ENCODE measurements around the gene MYO7B. TPM values are rescaled to one million over a fixed set of nuclear protein-coding genes. Genes with fewer than 3 reads are reported as not detected.

The MYO7B gene
- total RNA-seq, 4 donors from 2014 or later = 0.30 to 0.78 TPM; not detected in 2

DNA sequence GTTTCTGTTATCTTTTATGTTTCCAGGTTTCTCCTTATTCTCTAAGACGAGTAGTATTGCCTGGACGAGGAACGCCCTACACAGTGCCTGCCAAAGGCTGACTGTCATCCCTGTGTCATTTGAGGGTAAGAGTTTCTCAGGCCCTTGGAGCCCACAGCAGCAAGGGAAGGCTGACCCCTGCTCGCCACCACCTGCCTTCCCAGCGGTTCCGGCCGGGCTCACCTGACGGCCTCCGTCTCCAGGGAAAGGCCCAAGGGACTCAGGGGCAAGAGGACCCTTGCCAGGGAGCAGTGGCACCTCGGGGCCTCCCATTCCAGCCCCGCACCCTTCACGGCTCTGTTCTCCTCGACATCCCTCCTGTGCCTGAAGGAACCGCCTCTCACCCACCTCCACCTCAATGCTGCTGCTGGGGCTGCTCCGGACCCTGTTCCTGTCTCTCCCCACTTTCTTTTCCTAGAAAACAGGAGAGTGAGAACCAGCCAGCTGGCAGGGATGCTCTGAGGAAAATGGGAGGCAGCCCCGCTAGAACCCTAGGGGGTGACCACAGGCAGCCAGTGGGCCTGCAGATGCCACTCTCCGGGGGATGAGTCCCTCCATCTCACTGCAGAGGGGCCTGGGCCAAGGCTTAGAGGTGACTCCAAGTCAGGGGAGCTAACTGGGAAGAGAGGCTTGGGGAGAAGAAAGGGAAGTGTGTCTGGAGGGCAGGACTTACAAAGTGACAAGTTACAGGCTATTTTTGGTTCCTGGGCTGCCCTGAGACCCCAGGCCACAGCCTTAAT lies 138.0 kb downstream of the MYO7B start:
- peak overlapping the region; percentile 61 to 80 (median 75) for H3K4me3 ChIP-seq

DNA sequence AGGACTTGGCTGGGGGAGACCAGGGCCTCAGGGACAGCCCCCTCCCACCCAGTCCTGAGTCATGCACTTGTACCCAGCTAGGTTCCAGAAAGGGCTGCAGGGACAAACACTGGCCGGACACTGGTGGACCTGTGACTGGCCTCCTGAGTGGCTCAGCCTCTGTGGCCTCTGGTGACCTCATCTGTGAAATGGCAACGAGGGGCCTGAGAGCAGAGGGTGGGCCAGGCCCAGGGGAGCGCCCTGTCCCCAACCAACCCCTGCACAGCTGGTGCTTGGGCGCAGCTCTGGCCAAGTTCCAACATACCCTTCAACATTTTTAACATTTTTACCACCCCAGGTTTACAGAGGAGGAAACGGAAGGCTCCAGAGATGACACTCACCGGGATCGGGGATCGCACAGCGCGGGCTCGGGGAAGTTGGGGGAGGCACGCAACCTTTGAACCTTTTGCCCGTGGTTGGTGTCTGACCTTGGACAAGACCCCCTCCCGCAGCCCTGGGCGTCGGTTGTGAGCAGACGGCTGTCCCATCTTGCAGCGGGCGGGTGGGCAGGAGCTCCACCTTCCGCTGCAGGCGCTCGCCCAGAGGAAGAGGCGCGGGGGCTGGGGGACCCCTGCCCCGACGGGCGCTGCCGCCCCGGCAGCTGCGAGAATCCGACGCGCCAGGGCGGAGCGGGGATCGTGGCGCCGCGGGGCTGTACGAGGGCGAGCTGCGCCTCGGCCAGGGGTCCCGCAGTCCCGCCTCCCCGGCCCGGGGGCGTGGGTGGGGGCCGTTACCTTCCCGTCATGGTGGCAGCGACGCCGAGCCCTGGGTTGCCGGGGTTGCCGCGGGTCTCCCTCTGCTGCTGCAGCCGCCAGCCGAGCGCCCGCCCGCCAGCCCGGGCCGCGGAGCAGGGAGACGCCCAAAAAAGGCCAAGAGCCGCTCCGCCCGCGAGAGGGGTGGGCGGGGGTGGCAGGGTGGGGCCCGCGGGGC lies 139.0 kb downstream of the MYO7B start:
- Histone ChIP-seq H3K27ac (peak overlapping the region; percentile 85 to 90 (median 90)), H3K9me3 (no peaks in the 10 kb centered on the region), H3K27me3 (no peaks in the 10 kb centered on the region), H3K36me3 (no peaks in the 10 kb centered on the region), H3K4me1 (peaks cover 0 to 47% (median 9%) of the 10 kb centered on the region in 4 donors), H3K4me3 (peak overlapping the region; percentile 61 to 80 (median 75))
- TF ChIP-seq POLR2A (IDR thresholded peaks at IDR 0.05) (peak in 1 of 2 donors; percentile 14), EP300 (IDR thresholded peaks at IDR 0.05) (peak in 1 of 2 donors; percentile 6)
- TF ChIP-seq, protein P1, sequence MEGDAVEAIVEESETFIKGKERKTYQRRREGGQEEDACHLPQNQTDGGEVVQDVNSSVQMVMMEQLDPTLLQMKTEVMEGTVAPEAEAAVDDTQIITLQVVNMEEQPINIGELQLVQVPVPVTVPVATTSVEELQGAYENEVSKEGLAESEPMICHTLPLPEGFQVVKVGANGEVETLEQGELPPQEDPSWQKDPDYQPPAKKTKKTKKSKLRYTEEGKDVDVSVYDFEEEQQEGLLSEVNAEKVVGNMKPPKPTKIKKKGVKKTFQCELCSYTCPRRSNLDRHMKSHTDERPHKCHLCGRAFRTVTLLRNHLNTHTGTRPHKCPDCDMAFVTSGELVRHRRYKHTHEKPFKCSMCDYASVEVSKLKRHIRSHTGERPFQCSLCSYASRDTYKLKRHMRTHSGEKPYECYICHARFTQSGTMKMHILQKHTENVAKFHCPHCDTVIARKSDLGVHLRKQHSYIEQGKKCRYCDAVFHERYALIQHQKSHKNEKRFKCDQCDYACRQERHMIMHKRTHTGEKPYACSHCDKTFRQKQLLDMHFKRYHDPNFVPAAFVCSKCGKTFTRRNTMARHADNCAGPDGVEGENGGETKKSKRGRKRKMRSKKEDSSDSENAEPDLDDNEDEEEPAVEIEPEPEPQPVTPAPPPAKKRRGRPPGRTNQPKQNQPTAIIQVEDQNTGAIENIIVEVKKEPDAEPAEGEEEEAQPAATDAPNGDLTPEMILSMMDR (IDR thresholded peaks at IDR 0.05) = no peak
- WGBS, 2 donors = 3 to 8% methylated on average over 13 to 33 of the region's 72 CpGs
- DNase-seq (ENCODE audit: low spot score in 2 of 2) = no peak

More for the DNA sequence above, 138.0 kb downstream of the MYO7B start:
- Histone ChIP-seq H3K27ac (peak overlapping the region; percentile 85 to 90 (median 90)), H3K27me3 (no peaks in the 10 kb centered on the region), H3K9me3 (no peaks in the 10 kb centered on the region), H3K36me3 (no peaks in the 10 kb centered on the region), H3K4me1 (peaks cover 0 to 47% (median 9%) of the 10 kb centered on the region in 4 donors)
- 68 to 70% methylated on average over 16 to 17 of the region's 17 CpGs for WGBS, 2 donors
- TF ChIP-seq EP300 (IDR thresholded peaks at IDR 0.05) (no peak), POLR2A (IDR thresholded peaks at IDR 0.05) (no peak)
- TF ChIP-seq, protein P1 (IDR thresholded peaks at IDR 0.05) = no peak
- DNase-seq (ENCODE audit: low spot score in 2 of 2) = no peak

DNA sequence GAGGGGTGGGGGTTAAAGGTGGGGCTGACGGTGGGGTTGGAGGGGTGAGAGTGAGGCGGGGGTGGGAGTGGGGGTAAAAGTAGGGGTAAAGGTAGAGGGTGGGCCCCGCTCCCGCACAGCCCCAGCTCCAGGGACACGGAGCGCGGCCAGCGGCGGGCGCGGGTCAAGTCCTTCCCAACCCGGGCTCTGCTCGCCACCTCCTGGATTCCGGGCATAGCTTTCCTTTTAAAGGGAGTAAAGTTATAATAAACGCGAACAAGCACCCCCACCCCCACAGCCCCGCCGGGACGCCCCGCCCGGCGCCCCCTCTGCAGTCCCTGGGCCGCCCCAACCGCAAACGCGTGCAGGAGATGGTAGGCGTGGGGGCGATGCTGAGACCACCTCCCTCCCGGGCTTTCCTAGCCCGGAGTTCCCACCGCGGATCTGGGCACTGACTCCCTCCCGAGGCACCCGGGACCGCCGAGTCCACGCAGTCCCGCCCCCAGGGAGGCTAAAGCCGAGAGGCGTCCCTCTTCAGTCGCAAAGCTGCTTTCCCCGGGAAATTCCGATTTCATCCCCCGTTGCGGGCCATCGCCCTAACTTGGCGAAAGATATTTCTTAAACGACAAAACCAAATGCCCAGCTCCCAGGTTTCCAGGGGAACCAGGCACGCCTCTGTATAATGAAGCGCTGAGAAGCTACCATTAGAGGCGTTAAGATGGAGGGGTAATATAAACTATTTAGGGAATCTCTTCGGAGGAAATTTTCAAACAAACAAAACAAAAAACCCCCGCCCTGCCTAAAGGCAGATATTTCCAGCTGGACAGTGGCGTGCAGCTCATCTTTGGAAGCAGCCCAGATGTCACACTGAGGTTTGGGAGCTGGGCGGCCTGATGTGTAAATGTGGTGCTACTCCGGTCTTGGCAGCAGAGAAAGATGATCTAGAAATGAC lies 140.1 kb downstream of the MYO7B start, which contains the start of gene LIMS2:
LIMS2 (minus strand) TSS at position 200 of the 931 bp plus-strand sequence. CDS start 506 bp downstream, outside the sequence.
- WGBS, 2 donors = 4 to 5% methylated on average over 53 to 56 of the region's 56 CpGs
- Histone ChIP-seq H3K4me3 (peak within 1 kb of the TSS; percentile 61 to 80 (median 75)), H3K27ac (peak within 1 kb of the TSS; percentile 85 to 90 (median 90)), H3K9me3 (no peaks in the 10 kb centered on the region), H3K36me3 (no peaks in the 10 kb centered on the region), H3K4me1 (peaks cover 0 to 47% (median 9%) of the 10 kb centered on the region in 4 donors), H3K27me3 (no peaks in the 10 kb centered on the region)
- DNase-seq (ENCODE audit: low spot score in 2 of 2) = no peak
- TF ChIP-seq POLR2A (IDR thresholded peaks at IDR 0.05) = no peak
- TF ChIP-seq, protein P1 (IDR thresholded peaks at IDR 0.05) = peak in 2 of 5 experiments; percentile 20 to 28
- TF ChIP-seq EP300 (IDR thresholded peaks at IDR 0.05) = no peak

DNA sequence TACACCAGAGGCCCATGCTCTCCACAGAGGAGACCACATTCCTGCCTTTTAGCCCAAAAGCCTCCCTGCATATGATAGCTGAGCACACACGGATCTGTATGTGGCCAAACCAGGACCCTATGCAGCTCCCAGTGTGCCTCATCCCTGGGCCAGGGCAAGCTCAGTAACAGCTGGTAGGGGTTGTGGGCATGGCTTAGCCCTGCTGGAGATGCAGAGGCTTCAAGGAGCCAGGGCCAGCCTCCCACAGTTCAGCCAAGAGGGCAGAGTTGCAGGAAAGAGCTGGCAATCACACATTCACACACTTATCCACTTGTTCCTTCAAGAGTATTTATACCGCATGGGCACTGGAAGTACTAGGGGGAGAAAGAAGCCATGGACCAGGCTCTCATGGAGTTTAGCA lies 141.4 kb downstream of the MYO7B start:
- Histone ChIP-seq H3K27me3 (no peaks in the 10 kb centered on the region), H3K27ac (peak overlapping the region in 1 of 4 donors; percentile 90), H3K4me1 (peaks cover 0 to 60% (median 15%) of the 10 kb centered on the region in 4 donors), H3K36me3 (no peaks in the 10 kb centered on the region), H3K9me3 (no peaks in the 10 kb centered on the region), H3K4me3 (no peak overlapping the region)
- no peak for TF ChIP-seq POLR2A (IDR thresholded peaks at IDR 0.05)
- TF ChIP-seq EP300 (IDR thresholded peaks at IDR 0.05) = no peak
- TF ChIP-seq, protein P1 (IDR thresholded peaks at IDR 0.05) = no peak
- 66 to 74% methylated on average over 2 of the region's 2 CpGs for WGBS, 2 donors
- DNase-seq (ENCODE audit: low spot score in 2 of 2) = no peak

Data from tibial nerve (tissue), 4 donors.